Adipose tissue (tissue), 3 donors: Measurements from ENCODE around the gene PTPRT. TPM values are rescaled to one million over a fixed set of nuclear protein-coding genes. Genes with fewer than 3 reads are reported as not detected.

Experiments
- H3K27ac ChIP-seq: one replicate; pipeline ENCODE4 v1.5.1; 2013; ENCODE audit warnings: low read depth, low read length
- WGBS, 3 donors: extraction: QIAGEN DNeasy Blood & Tissue Kit; methylation state at CpG; one replicate each; pipeline ENCODE4 v1.1.7; 2013; 5-methylcytosine and 5-hydroxymethylcytosine counted together
- polyA plus RNA-seq, 3 donors: library from polyadenylated mRNA; stranded (reverse); fragments of 200-250 nt; gene quantifications; one replicate each; pipeline ENCODE4 v1.2.3, GENCODE V29; 2013
- donor health status: healthy with polysubstance abuse.
- donor health status: Bipolar disorder and iron deficiency.
- donor health status: healthy.

The PTPRT gene
- polyA plus RNA-seq, 3 donors = 0.04 to 0.30 (median 0.11) TPM

- 42 to 88% (median 85%) methylated on average over 2 of the region's 2 CpGs for WGBS, 3 donors
- H3K27ac ChIP-seq = no peak overlapping the region
These were observed 816.7 kb downstream of the PTPRT start for GRCh38 chr20:42373049-42373448.

DNA sequence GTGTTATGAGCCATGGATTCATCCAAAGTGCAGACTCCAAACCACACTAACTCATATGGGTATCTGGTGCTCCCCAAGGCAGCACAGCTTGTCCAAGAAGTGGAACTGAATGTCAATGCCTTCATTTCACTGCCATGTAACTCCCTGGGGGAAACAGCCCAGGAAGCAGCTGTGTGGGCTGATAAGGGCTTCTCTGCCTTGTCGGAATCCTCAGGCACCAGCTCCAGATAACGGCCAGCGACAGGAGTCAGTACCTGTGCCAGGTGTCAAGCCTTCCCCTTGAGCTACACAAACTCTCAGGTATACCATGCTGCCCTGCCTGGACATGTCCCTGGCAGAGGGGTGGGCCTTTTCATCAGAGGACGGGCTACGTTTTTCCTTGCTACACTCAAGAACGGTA lies 819.6 kb downstream of the PTPRT start:
- 36 to 50% (median 41%) methylated on average over 6 of the region's 6 CpGs for WGBS, 3 donors
- no peak overlapping the region for H3K27ac ChIP-seq

DNA sequence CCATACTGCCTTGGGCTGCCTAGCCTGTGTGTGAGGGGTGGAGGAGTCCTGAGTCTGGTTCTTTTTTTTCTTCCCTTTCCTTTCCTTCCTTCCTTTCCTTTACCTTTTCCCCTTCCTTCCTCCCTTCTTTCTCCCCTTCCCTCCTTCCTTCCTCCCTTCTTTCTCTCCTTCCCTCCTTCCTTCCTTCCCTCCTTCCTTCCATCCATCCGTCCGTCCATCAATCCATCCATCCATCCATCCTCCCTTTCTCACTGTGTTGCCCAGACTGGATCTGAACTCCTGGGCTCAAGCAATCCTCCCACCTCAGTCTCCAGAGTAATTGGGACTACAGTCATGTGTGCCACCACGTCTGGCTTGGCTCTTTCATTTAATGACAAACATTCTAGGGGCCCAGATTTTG lies 820.8 kb downstream of the PTPRT start:
- no peak overlapping the region for H3K27ac ChIP-seq
- WGBS, 3 donors = 63 to 75% (median 71%) methylated on average over 3 of the region's 3 CpGs

DNA sequence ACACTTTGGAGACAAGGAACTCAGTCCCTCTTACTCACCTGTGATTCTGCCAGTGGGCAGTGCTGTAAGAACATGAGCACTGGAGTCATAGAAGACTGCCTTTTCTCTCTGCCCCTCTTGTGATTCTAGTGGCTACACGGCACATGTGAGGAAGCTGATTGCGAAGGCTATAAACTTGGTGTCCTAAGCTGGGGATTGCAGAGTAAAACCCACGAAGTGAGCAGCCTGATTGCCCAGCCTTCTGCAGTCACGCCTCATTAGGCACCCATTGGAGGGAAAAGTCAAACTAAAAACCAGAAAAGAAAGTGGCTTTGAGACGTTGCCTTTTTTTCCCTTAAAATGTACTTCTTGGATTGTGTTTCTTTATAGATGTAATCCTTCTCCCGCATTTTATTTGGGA lies 823.1 kb downstream of the PTPRT start:
- 59 to 72% (median 60%) methylated on average over 6 of the region's 6 CpGs for WGBS, 3 donors

DNA sequence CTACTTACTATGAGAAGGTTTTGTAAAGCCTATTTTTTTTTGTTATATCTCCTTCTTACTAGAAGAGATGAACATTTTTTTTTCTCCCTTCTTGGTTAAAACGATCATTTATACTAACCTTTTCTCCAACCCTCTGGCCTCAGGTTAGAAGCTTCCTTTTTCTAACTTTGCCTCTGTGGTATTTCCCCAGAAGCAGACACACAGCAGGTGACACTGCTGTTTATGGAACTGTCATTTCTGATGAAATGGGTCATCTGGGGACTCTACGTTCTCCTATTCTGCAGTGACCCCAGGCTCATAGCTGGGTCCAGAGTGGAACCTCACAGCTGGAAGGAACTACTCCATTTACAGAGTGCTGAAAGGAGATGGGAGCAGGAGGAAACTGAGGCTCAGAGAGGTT lies 825.3 kb downstream of the PTPRT start:
- H3K27ac ChIP-seq = no peak overlapping the region
- WGBS, 3 donors = 59 to 64% (median 64%) methylated on average over 2 of the region's 2 CpGs

More for the DNA sequence above, 823.1 kb downstream of the PTPRT start:
- no peak overlapping the region for H3K27ac ChIP-seq

GRCh38 chr20:42361402-42361970 lies 828.2 kb downstream of the PTPRT start:
- H3K27ac ChIP-seq = no peak overlapping the region
- 65 to 81% (median 69%) methylated on average over 6 of the region's 6 CpGs for WGBS, 3 donors

GRCh38 chr20:42360621-42361020 lies 829.1 kb downstream of the PTPRT start:
- no peak overlapping the region for H3K27ac ChIP-seq
- WGBS, 3 donors = 90 to 96% (median 94%) methylated on average over 1 of the region's 1 CpG

GRCh38 chr20:42359617-42360016 lies 830.1 kb downstream of the PTPRT start:
- WGBS, 3 donors = 74 to 89% (median 85%) methylated on average over 10 of the region's 10 CpGs
- no peak overlapping the region for H3K27ac ChIP-seq

- WGBS, 3 donors = 41 to 65% (median 50%) methylated on average over 6 of the region's 6 CpGs
- no peak overlapping the region for H3K27ac ChIP-seq
These were observed 837.6 kb downstream of the PTPRT start for GRCh38 chr20:42352096-42352495.

DNA sequence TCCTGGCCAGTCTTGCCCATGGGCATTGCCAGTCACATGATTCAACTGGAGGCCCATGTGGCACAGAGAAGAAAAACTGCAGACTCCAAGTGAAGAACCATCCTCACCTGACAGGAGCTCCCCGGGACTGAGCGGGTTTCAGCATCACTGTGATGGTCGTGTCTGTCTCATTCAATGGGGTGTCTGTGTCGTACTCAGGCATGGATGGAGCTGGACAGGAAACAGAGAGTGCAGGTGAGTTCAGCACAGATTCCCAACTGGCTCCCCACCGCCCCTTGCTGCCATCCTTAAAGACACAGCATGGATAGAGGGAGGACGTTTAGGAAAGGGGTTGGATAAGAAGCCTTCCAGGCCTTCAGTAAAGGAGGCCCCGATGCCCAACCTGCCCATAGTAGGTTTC lies 839.2 kb downstream of the PTPRT start:
- 69 to 89% (median 84%) methylated on average over 7 of the region's 7 CpGs for WGBS, 3 donors

DNA sequence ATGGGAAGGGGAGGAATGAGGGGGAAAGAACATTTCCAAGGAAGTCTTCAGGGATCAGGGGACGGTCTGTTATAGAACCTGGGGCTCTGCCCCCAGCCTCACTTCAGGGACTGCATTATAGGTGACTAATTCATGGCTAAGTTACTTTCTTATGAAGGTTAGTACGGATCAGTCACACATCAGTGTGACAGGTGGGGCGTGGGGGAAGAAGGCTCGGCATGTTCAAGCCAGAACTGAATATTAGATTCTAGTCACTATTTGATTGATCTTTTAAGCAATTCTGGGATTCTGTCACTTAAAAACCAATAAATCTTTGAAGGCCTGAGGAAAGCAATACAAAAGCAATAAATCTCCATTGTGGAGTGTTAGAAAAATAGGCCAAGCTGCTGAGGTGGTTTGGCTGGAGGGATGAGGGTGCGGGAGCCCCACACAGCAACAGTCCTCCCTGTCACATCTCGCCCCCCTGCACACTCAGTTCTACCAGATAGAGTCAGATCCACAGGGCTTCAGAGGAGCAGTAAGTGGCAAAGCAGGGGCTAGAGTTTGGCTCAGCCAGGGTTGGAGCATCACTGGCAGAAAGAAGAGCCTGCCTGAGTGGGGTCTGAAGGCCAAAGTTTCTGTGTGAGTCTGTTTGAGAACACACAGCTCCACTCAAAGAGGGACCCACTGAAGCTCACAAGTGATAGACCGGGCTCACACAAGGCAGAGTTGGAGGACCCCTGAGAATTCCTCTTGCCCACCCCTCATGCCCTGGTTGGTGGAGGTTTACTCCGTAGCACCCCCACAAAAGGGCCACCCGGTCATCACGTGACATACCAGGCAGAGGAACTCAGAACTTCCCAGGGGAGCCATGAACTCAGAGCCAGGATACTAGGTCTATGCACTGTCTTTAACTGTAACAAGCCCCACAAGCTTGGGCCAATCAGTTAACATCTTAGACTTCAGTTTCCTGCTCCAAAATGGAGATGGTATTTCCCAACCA lies 843.2 kb downstream of the PTPRT start:
- 66 to 91% (median 86%) methylated on average over 10 of the region's 10 CpGs for WGBS, 3 donors
- H3K27ac ChIP-seq = no peak overlapping the region

More for the DNA sequence above, 839.2 kb downstream of the PTPRT start:
- H3K27ac ChIP-seq = no peak overlapping the region

DNA sequence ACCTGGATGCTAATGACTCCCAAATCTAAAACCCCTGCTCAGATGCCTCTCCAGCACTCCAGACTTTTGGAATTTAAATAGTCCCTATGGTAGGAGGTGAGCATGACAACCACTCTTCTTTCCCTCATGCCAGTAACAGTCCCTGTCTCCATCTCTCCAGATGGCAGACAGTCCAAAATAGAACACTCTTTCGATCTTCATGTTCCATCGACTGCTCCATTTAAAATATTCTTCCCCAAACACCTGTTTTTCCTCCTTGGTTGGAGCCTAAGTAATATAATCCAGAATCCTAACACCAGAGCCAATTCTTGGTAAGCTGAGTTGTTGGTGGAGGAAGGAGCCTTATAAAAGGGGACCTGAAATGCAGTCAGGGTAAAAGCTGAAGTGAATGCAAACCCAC lies 848.1 kb downstream of the PTPRT start:
- no peak overlapping the region for H3K27ac ChIP-seq
- 72 to 97% (median 87%) methylated on average over 2 of the region's 2 CpGs for WGBS, 3 donors

DNA sequence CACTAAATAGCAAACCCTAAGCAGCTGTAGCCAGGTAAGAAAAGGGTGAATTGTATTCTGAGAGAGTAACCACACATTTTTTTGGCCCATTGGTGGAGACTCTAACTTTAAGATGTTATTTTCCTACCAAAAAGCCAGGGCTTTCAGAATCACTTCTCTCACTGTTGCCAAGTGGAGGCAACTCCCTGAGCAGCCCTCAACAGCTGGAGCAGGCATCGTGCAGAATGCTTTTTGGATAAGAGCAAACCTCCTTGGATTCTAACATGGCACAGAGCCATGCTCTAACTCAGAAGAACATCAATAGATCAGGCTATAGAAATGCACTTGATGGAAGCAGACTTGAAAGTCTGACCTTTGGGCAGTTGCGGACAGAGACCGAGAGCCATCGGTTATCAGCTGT lies 849.3 kb downstream of the PTPRT start:
- H3K27ac ChIP-seq = no peak overlapping the region
- 58 to 72% (median 66%) methylated on average over 4 of the region's 4 CpGs for WGBS, 3 donors

GRCh38 chr20:42338294-42339201 lies 851.2 kb downstream of the PTPRT start:
- H3K27ac ChIP-seq = no peak overlapping the region
- 19 to 50% (median 26%) methylated on average over 5 of the region's 5 CpGs for WGBS, 3 donors

- 79 to 84% (median 84%) methylated on average over 1 of the region's 1 CpG for WGBS, 3 donors
- no peak overlapping the region for H3K27ac ChIP-seq
These were observed 853.1 kb downstream of the PTPRT start for GRCh38 chr20:42336576-42336975.

GRCh38 chr20:42319252-42320013 lies 870.3 kb downstream of the PTPRT start:
- WGBS, 3 donors = 53 to 64% (median 57%) methylated on average over 2 of the region's 2 CpGs
- no peak overlapping the region for H3K27ac ChIP-seq

- no peak overlapping the region for H3K27ac ChIP-seq
- 70 to 79% (median 73%) methylated on average over 3 of the region's 3 CpGs for WGBS, 3 donors
These were observed 876.0 kb downstream of the PTPRT start for GRCh38 chr20:42313704-42314103.

GRCh38 chr20:42309050-42309449 lies 880.7 kb downstream of the PTPRT start:
- 57 to 68% (median 61%) methylated on average over 4 of the region's 4 CpGs for WGBS, 3 donors
- no peak overlapping the region for H3K27ac ChIP-seq
